Stimulated activated CD4-positive, alpha-beta T cell treated with anti-CD3 and anti-CD28 coated beads, Interleukin-1b, Interleukin-23, amount 100 ng/mL, for 1 hour (primary cell): ENCODE measurements around the gene SERPINF2.
"Not testable (repeated sequence)": the region's sequence is repeated elsewhere in the genome, so short reads cannot be mapped to it uniquely, and the experiment has no call there.

Experiments used
- DNase-seq, 2 donors: peaks; one replicate each; pipeline ENCODE4 v3.0.0-alpha.2; 2020; ENCODE audit warnings: low read depth in 2 of 2

The SERPINF2 gene

DNA sequence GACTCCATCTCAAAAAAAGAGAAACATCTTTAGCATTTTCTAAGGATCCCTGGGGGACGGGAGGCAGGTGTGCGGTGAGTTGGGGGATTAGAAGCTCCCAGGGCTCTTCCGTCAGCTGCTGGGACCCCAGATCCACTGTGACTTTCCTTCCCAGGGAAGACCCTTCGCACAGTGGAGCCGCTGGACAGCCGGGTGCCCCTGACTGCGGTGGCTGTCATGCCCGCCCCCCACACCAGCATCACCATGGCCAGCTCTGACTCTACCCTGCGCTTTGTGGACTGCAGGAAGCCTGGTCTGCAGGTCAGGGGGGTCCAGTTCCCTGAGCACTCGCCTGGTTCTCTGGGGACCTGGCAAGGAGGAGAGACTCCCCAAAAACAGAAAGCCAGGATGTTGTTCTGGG is 7.3 kb upstream of the SERPINF2 start:
- DNase-seq, result no peak

DNA sequence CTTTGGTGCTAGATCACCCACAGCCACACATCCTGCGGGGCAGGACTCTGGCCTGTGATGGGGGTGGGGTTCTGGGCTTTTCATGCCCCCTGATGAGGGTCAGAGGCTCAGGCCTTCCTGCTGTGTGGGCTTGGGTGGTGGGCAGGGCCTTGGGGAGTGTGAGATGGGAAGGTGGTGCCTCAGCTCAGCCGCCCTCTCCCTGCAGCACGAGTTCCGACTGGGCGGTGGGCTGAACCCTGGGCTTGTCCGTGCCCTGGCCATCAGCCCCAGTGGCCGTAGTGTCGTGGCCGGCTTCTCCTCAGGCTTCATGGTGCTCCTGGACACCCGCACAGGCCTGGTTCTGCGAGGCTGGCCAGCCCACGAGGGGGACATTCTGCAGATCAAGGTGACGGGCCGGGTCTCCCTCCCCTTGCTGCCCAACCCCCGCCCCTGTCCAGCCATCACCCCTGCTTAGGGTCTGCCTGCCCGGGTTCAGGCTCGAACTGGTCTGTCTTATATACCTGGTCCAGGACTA is 6.8 kb upstream of the SERPINF2 start:
- DNase-seq, result no peak

DNA sequence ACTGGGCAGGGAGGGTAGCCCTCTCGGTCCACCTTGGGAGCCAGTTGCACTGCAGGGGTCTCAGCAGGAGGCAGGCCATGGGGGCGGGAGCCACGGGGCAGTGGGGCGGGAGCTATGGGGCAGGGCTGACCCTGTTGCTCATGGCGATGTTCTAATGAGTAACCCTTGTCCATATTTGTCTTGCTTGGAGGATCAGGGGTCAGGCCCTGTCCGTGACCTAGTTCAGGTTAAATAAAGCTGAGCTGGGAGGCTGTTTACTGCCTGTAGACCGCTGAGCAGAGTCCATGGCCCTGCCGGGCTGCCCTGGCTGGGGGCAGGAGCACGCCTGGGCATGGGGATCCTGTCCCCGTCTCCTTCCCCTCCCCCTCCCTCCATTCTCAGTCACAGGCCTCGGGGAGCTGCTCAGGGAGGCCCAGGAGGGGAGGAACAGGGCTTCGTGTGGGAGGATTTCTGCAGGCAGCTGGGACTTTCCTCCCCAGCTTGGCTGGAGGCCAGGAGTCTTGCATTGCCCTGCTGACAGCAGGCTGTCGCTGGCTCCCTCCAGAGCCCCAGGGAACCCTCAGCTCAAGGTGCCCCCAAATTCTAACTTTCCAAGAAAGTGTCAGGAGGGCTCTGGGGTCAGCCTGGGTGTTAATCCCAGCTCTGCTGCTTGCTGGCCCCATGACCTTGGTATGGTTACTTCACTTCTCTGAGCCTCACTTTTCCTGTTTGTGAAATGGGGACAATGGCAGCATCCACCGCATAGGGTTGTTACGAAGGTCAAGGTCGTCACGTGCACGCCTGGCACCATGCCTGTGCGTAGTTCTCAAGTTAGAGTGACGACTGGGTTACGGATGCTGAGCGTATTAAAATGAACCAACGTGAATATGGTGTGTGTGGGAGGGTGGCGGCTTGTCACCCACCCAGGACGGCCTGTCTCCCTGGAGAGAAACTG is 6.1 kb upstream of the SERPINF2 start:
- DNase-seq, result no peak

DNA sequence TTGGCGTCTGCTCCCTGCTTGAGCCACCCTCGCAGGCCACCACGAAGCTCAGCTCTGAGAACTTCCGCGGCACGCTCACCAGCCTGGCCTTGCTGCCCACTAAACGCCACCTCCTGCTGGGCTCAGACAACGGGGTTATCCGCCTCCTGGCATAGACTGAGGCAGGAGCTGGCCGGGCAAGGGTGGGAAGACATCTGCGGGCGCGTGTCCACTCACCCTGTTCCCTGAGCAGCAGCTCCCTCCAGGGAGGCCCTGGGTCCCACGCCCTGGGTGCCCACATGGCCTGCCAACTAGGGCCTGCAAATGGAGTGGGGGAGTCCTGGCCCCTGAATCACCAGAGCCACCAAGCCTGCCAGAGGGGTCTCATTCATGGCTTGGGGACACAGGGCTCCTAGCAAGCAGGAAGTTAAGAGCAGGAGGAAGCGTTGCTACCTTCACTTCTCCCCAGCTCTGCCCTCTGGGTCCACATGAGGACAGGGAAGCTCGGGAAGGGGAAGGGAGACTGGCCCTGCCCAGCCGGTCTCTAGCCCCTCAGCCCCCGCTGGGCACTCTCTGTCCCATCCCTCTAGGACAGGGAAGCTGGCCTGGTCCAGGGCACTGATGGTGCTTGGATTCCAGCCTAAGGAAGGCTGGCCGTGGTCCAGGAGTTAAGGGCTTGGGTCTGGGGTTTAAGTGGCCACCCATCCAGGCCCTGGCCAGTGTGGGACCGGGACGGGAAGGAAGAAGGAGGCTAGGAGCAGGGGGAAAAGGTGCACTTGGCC is 5.0 kb upstream of the SERPINF2 start:
- no peak for DNase-seq

DNA sequence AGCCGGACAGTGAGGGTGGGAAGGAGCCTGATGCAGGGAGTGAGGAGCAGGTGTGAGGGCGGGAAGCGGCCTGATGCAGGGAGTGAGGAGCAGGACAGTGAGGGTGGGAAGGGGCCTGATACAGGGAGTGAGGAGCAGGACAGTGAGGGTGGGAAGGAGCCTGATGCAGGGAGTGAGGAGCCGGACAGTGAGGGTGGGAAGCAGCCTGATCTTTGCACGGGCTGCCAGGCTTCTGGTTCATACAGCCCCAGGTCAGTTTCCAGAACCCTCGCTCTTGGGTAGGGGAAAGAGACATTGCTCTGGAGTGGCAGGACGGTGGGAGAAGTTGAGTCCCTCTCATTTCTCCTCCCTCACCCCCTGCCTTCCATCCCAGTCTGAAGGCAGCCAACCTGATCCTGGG is 772 bp upstream of the SERPINF2 start:
- not testable (repeated sequence) for DNase-seq

DNA sequence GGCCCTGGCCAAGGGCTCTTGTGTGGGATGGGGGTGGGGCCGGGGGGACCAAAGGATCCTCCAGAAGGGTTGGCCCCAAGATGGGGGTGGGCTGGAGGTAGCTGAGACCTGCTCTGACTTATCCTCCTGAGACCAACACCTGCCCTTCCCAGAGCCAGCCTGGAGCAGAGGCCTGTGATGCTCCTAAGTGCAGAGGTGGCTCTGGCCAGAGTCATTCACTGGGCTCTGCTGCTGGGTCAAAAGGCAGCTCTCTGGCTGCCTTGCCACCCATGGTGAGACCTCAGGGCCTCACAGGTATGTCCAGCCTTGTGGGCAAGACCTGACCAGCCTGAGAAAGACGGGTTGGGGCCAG is 393 bp downstream of the SERPINF2 start:
- DNase-seq, result no peak

DNA sequence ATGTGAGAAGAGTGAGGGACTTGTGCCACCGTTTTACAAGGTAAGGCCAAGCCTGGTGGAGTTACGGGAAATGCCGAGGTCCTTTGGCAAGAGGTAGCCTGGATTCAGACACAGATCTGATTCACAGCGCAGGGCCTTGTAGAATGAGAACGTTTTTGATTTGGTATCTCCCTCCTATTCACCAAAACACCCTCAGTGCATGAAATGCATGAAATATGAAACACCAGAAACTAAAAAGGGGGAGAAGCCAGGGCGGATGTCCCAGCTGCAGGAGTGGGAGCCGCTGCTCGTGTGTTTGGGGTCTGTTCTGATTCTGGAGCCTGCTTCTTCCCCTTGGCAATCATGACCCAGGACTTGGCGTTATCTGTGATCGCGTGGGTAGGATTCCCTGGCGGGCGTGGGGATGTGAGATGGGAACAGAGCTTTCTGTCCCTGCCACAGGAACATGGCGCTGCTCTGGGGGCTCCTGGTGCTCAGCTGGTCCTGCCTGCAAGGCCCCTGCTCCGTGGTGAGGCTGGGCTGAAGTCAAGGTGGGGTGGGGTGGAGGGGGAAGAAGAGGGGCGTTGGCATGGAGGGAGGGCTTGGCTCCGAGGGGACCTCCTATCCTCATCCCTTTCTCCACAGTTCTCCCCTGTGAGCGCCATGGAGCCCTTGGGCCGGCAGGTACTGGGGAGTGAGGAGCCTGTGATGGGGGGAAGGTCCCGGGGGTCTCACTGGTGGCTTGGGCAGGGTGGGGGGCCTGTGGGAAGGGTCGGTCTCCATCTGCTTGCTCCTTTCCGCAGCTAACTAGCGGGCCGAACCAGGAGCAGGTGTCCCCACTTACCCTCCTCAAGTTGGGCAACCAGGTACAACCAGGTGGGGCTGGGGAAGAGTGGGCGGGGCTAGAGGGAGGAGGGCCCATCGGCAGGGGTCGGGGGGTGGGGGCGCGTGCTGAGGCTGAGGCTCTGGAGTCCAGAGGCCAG is 2.2 kb downstream of the SERPINF2 start:
- no peak for DNase-seq

DNA sequence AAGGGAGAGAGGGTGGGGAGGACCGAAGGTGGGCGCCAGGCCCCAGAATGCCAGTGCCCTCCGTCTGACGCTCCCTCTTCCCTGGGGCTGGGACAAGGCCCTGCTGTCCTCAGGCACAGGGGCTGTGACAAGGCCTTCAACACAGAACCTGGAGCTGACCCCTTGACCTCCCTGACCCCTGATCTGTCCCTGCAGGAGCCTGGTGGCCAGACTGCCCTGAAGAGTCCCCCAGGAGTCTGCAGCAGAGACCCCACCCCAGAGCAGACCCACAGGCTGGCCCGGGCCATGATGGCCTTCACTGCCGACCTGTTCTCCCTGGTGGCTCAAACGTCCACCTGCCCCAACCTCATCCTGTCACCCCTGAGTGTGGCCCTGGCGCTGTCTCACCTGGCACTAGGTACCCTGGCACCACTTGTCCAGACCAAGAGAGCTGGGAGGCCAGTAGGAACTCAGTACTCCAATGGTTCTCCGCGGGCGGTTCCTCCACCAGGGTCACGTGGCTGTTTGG is 2.9 kb downstream of the SERPINF2 start:
- DNase-seq, result no peak

DNA sequence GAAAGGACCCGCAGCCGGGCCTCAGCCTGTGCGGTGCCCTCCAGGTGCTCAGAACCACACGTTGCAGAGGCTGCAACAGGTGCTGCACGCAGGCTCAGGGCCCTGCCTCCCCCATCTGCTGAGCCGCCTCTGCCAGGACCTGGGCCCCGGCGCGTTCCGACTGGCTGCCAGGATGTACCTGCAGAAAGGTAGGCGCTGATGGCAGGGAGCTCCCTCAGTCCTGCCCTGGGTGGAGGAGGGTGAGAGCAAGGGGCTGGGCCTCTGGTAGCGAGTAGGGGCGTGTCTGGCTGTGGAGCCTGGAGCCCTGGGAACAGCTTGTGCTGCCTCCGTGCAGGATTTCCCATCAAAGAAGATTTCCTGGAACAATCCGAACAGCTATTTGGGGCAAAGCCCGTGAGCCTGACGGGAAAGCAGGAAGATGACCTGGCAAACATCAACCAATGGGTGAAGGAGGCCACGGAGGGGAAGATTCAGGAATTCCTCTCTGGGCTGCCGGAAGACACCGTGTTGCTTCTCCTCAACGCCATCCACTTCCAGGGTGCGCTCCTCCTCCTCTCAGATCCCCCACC is 4.4 kb downstream of the SERPINF2 start:
- no peak for DNase-seq

DNA sequence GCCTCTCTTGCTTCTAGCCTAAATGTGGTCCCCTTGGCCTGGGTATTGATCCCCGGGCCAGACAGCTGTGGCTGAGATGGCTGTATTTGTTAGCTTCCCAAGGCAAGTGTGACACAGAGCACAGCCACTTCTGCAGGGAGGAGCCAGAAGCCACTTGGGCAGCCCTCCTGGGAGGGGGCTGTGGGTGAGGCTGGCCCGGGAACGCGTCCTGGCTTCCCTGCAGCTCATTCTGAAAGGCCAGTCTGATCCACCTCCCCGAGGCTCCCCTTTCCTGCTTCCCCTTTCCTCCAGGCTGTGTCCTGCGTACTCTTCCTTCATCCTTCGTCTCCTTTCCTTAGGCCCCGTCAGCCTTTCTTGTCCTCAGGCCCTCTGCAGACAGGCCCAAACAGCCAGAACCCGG is 8.0 kb downstream of the SERPINF2 start:
- no peak for DNase-seq

DNA sequence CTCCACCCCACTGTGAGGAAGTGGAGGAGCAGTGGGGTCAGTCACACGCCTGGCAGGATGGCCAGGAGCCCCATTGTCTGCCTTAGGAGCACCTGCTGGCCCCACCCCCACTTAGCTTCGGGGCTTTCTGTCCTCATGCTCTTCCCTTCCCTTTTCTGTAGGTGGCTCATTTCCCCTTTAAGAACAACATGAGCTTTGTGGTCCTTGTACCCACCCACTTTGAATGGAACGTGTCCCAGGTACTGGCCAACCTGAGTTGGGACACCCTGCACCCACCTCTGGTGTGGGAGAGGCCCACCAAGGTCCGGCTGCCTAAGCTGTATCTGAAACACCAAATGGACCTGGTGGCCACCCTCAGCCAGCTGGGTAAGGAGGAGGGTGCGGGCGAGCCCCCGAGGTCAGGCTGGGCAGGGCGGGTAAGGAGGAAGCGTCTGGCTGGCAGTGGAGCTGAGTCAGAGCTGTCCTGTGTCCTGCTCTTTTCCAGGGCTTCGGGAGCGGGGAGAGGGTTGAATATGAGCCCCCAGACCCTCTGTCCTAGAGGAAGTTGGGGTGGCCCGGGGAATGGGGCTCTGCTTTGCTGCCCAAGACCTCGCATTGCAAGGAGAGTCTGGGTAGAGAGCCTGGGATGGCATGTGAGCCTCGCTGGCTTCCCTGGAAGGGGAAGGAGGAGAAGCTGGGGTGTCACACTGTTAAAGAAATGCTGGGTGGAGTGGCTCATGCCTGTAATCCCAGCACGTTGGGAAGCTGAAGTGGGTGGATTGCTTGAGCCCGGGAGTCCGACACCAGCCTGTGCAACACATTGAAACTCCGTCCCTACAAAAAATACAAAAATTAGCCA is 10.0 kb downstream of the SERPINF2 start:
- no peak for DNase-seq

DNA sequence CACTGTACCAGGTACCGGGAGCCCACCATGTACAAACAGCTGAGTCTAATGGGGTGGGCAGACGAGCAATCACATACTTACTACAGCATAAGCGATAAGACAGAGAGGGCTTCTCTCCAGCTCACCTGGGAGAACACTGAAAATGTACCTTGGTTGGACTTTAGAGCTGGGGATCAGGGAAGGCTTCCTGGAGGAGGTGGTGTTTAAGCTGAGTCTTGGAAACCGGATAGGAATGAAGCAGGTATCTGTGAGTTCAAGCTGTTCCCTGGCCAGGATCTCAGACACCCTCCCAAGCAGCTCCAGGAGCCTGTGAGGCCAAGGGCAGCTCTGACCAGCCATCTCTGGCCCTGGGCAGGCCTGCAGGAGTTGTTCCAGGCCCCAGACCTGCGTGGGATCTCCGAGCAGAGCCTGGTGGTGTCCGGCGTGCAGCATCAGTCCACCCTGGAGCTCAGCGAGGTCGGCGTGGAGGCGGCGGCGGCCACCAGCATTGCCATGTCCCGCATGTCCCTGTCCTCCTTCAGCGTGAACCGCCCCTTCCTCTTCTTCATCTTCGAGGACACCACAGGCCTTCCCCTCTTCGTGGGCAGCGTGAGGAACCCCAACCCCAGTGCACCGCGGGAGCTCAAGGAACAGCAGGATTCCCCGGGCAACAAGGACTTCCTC is 11.2 kb downstream of the SERPINF2 start:
- no peak for DNase-seq

DNA sequence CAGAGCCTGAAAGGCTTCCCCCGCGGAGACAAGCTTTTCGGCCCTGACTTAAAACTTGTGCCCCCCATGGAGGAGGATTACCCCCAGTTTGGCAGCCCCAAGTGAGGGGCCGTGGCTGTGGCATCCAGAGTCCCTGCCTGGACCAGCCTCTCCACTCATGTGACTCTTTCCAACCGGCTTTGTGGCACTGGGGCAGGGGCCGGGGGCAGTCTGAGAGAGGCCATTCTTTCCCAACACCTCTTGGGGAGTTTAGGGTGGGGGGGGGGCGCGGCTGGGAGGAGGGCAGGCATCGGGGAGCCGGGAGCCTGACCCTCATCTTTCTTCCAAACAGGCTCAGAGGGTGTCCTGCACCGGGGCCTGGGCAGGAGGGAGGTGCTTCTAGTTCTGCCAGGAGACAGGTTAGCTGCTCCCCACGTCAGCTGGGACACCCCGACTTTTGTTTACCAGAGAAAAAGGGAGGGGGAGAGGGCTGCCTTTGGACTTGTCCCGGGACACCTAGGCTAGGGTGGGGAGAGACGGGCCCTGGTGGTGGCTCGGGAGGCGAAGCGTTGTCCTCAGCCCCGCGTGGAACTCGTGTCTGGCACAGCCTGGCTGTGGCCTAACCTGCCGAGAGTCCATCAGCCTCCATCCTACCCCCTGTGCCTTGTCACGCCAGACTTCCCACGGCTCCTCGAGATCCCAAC is 11.9 kb downstream of the SERPINF2 start:
- DNase-seq, result no peak

DNA sequence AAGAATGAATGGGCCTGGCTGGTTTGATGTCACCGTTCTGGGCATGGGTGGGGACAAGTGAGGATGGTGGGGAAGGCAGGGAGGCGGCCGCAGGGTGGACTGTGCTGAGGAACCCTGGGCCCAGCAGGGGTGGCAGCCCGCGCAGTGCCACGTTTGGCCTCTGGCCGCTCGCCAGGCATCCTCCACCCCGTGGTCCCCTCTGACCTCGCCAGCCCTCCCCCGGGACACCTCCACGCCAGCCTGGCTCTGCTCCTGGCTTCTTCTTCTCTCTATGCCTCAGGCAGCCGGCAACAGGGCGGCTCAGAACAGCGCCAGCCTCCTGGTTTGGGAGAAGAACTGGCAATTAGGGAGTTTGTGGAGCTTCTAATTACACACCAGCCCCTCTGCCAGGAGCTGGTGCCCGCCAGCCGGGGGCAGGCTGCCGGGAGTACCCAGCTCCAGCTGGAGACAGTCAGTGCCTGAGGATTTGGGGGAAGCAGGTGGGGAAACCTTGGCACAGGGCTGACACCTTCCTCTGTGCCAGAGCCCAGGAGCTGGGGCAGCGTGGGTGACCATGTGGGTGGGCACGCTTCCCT is 12.7 kb downstream of the SERPINF2 start:
- DNase-seq, result no peak

DNA sequence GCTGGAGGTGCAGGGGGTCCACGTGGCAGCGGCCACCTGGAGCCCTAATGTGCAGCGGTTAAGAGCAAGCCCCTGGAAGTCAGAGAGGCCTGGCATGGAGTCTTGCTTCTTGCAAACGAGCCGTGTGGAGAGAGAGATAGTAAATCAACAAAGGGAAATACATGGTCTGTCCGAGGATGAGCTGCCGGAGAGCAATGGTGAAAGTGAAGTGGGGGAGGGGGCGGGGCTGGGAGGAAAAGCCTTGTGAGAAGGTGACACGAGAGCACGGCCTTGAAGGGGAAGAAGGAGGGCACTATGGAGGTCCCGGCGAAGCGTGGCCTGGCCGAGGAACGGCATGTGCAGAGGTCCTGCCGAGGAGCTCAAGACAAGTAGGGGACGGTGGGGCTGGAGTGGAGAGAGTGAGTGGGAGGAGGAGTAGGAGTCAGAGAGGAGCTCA is 13.2 kb downstream of the SERPINF2 start:
- DNase-seq, result no peak

DNA sequence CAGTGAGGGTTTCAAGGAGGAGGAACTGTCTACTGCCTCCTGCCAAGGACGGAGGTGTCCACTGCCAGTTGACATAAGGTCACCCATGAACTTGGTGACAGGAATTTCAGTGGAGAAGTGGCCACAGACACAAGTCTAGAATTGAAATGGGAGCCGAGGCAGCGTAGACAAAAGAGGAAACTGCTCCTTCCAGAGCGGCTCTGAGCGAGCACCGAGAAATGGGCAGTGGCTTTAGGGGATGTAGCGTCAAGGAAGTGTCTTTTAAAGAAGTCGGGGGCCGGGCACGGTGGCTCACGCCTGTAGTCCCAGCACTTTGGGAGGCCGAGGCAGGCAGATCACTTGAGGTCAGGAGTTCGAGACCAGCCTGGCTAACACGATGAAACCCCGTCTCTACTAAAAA is 16.1 kb downstream of the SERPINF2 start:
- DNase-seq, result no peak

DNA sequence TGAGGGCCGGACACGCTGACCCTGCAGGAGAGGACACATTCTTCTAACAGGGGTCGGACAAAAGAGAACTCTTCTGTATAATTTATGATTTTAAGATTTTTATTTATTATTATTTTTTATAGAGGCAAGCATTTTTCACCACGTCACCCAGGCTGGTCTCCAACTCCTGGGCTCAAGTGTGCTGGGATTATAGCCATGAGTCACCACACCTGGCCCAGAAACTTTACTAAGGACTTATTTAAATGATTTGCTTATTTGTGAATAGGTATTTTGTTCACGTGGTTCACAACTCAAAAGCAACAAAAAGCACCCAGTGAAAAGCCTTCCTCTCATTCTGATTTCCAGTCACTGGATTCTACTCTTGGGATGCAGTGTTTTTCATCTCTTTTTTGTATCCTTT is 16.9 kb downstream of the SERPINF2 start:
- no peak for DNase-seq

DNA sequence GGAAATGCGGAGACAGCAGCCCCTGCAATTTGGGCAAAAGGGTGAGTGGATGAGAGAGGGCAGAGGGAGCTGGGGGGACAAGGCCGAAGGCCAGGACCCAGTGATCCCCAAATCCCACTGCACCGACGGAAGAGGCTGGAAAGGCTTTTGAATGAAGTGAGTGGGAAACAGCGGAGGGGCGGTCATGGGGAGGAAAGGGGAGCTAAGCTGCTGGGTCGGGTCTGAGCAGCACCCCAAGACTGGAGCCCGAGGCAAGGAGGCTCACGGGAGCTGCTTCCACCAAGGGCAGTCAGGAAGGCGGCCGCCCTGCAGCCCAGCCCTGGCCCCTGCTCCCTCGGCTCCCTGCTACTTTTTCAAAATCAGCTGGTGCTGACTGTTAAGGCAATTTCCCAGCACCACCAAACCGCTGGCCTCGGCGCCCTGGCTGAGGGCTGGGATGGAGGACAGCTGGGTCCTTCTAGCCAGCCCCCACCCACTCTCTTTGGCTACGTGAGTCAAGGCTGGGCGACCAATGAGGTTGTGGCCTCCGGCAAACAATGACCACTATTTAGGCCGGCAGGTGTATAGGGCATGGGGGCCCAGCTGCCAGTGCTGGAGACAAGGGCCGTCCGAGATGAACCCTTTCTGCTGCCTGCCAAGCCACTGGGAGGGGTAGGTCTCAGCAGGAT is 19.7 kb downstream of the SERPINF2 start:
- no peak for DNase-seq
